Natural killer cell (primary cell): ENCODE measurements around the gene AP1B1. TPM values are rescaled to one million over a fixed set of nuclear protein-coding genes. Genes with fewer than 3 reads are reported as not detected.

ENCODE experiments used
- ATAC-seq, 3 donors: fragments of 150-1000 bp in 2 of 3; fragments of 200-7000 bp in 1 of 3; cut with Tn5 transposase; 1 replicate in 1 of 3; 2 replicates in 2 of 3; pipeline ENCODE4 v1.10.0; 2021; ENCODE audit warnings: mild to moderate bottlenecking in 2 of 3, moderate library complexity in 2 of 3
- DNase-seq, 2 donors: peaks; one replicate each; pipeline versions ENCODE4 v3.0.0 to v3.0.0-alpha.2; 2013 to 2021; ENCODE audit warnings: mixed read lengths in 1 of 2
- H3K27ac ChIP-seq: one replicate; pipeline ENCODE4 v1.5.1; 2013; ENCODE audit warnings: mild to moderate bottlenecking, low read length
- H3K27me3 ChIP-seq: one replicate; pipeline ENCODE4 v1.6.1; 2013; ENCODE audit warnings: low read length; ENCODE audit not compliant: control insufficient read depth, insufficient read depth
- H3K36me3 ChIP-seq: one replicate; pipeline ENCODE4 v1.6.1; 2013; ENCODE audit warnings: low read length; ENCODE audit not compliant: control insufficient read depth, insufficient read depth
- H3K4me1 ChIP-seq: one replicate; pipeline ENCODE4 v1.6.1; 2013; ENCODE audit warnings: low read length; ENCODE audit not compliant: control insufficient read depth, insufficient read depth
- H3K4me3 ChIP-seq: one replicate; pipeline ENCODE4 v1.5.1; 2013; ENCODE audit warnings: low read length
- H3K9me3 ChIP-seq: one replicate; pipeline ENCODE4 v1.6.1; 2013; ENCODE audit warnings: low read length; ENCODE audit not compliant: control insufficient read depth, insufficient read depth
- H3K27ac Mint-ChIP-seq, 2 donors: one replicate each; pipeline ENCODE4 v1.8.0; 2022; ENCODE audit warnings: mild to moderate bottlenecking in 2 of 2, mixed read lengths in 2 of 2, moderate library complexity in 1 of 2
- H3K27me3 Mint-ChIP-seq, 2 donors: one replicate each; pipeline ENCODE4 v1.8.0; 2022; ENCODE audit warnings: low read depth in 2 of 2, mixed read lengths in 2 of 2
- H3K36me3 Mint-ChIP-seq: one replicate; pipeline ENCODE4 v1.8.0; 2022; ENCODE audit warnings: mixed read lengths
- H3K4me1 Mint-ChIP-seq, 2 donors: one replicate each; pipeline ENCODE4 v1.8.0; 2022; ENCODE audit warnings: mixed read lengths in 2 of 2
- H3K4me3 Mint-ChIP-seq: one replicate; pipeline ENCODE4 v1.8.0; 2022; ENCODE audit warnings: mild to moderate bottlenecking, moderate library complexity, mixed read lengths
- H3K9me3 Mint-ChIP-seq, 2 donors: one replicate each; pipeline ENCODE4 v1.8.0; 2022; ENCODE audit warnings: mixed read lengths in 2 of 2
- CTCF ChIP-seq: fragments of 200-600 bp; IDR thresholded peaks from one replicate; pipeline ENCODE4 v1.8.0; 2022; ENCODE audit warnings: antibody characterized with exemption
- WGBS: methylation state at CpG from one replicate; pipeline ENCODE4 v1.1.7; 2013; ENCODE audit warnings: missing lambda C conversion rate; ENCODE audit not compliant: insufficient coverage; 5-methylcytosine and 5-hydroxymethylcytosine counted together
- intact Hi-C: fragments of 100-400 bp; cut with micrococcal nuclease; formaldehyde crosslinking; loops from one replicate; pipeline ENCODE4 v1.14.2; 2022
- total RNA-seq, 4 donors: library from RNA; stranded (reverse); fragments of 120-200 nt in 1 of 4; gene quantifications; one replicate each; pipeline versions ENCODE4 v1.2.3 to v1.2.4, GENCODE V29; 2013 to 2022

AP1B1 gene
- total RNA-seq, 3 donors from 2014 or later (not counting 1 experiment from before 2014, with no cell fraction given), result 54.0 to 56.1 (median 54.3) TPM

GRCh38 chr22:29307596-29308147 lies 80.7 kb downstream of the AP1B1 start:
- 89% methylated on average over 20 of the region's 20 CpGs for WGBS
- Mint-ChIP-seq H3K4me1 (peaks cover 0 to 16% of the 10 kb centered on the region in 2 donors), H3K4me3 (peak overlapping the region; percentile 84), H3K27me3 (peaks cover 7 to 33% of the 10 kb centered on the region in 2 donors), H3K36me3 (no peaks in the 10 kb centered on the region), H3K27ac (no peak overlapping the region), H3K9me3 (no peaks in the 10 kb centered on the region)
- Histone ChIP-seq H3K4me1 (peaks cover 32% of the 10 kb centered on the region), H3K9me3 (no peaks in the 10 kb centered on the region), H3K36me3 (no peaks in the 10 kb centered on the region), H3K27me3 (peaks cover 20% of the 10 kb centered on the region), H3K27ac (no peak overlapping the region), H3K4me3 (no peak overlapping the region)
- no peak for ATAC-seq
- no peak for TF ChIP-seq CTCF
- intact Hi-C loops, result loop anchor here (1.0 kb wide), 1 partner anchor 19 kb away; no protein-coding TSS in a partner anchor
- DNase-seq, result no peak

GRCh38 chr22:29306835-29307595 lies 81.4 kb downstream of the AP1B1 start:
- Histone ChIP-seq H3K27me3 (peaks cover 13% of the 10 kb centered on the region), H3K9me3 (no peaks in the 10 kb centered on the region), H3K27ac (no peak overlapping the region), H3K4me1 (peaks cover 32% of the 10 kb centered on the region), H3K36me3 (no peaks in the 10 kb centered on the region), H3K4me3 (peak overlapping the region; percentile 46)
- peak in 1 of 2 donors; percentile 52 for DNase-seq
- intact Hi-C loops, result loop anchor here (1.0 kb wide), 1 partner anchor 19 kb away; no protein-coding TSS in a partner anchor
- no peak for TF ChIP-seq CTCF
- ATAC-seq, result peak in 2 of 3 donors; percentile 22 to 46
- peaks cover 0 to 16% of the 10 kb centered on the region in 2 donors for H3K4me1 Mint-ChIP-seq
- H3K4me3 Mint-ChIP-seq, result peak overlapping the region; percentile 84
- 18% methylated on average over 83 of the region's 83 CpGs for WGBS
- peak overlapping the region in 1 of 2 donors; percentile 45 for H3K27ac Mint-ChIP-seq
- no peaks in the 10 kb centered on the region for H3K36me3 Mint-ChIP-seq
- H3K27me3 Mint-ChIP-seq, result peaks cover under 1 to 29% of the 10 kb centered on the region in 2 donors
- H3K9me3 Mint-ChIP-seq, result no peaks in the 10 kb centered on the region

- no peaks in the 10 kb centered on the region for H3K36me3 Mint-ChIP-seq
- no peak for TF ChIP-seq CTCF
- peak in 1 of 2 donors; percentile 59 for DNase-seq
- peak within 1 kb of the TSS in 1 of 2 donors; percentile 45 for H3K27ac Mint-ChIP-seq
- peaks cover 0 to 26% of the 10 kb centered on the region in 2 donors for H3K27me3 Mint-ChIP-seq
- intact Hi-C loops, result no loop called here
- peak; percentile 22 to 44 (median 32) for ATAC-seq
- under 1% methylated on average over 38 of the region's 40 CpGs for WGBS
- Histone ChIP-seq H3K36me3 (peaks cover 2% of the 10 kb centered on the region), H3K4me1 (peaks cover 32% of the 10 kb centered on the region), H3K27me3 (peaks cover 13% of the 10 kb centered on the region), H3K9me3 (no peaks in the 10 kb centered on the region), H3K4me3 (peak within 1 kb of the TSS; percentile 46), H3K27ac (no peak within 1 kb of the TSS)
- H3K4me3 Mint-ChIP-seq, result peak within 1 kb of the TSS; percentile 84
- H3K4me1 Mint-ChIP-seq, result peaks cover 0 to 17% of the 10 kb centered on the region in 2 donors
- H3K9me3 Mint-ChIP-seq, result no peaks in the 10 kb centered on the region
Measured at GRCh38 chr22:29306175-29306834, 82.1 kb downstream of the AP1B1 start, which contains the start of gene GAS2L1. GAS2L1 (plus strand) TSS chr22:29306650; CDS start chr22:29308106, 1,456 bp downstream.
